GM19324 (cell line): ENCODE measurements around the gene SLAMF7.

ENCODE experiments used
- ATAC-seq: cut with Tn5 transposase; IDR thresholded peaks from one replicate; pipeline ENCODE4 v1.9.1; 2021; ENCODE audit warnings: mild to moderate bottlenecking, moderate library complexity; ENCODE audit not compliant: unreplicated experiment, low FRiP score

The SLAMF7 gene

DNA sequence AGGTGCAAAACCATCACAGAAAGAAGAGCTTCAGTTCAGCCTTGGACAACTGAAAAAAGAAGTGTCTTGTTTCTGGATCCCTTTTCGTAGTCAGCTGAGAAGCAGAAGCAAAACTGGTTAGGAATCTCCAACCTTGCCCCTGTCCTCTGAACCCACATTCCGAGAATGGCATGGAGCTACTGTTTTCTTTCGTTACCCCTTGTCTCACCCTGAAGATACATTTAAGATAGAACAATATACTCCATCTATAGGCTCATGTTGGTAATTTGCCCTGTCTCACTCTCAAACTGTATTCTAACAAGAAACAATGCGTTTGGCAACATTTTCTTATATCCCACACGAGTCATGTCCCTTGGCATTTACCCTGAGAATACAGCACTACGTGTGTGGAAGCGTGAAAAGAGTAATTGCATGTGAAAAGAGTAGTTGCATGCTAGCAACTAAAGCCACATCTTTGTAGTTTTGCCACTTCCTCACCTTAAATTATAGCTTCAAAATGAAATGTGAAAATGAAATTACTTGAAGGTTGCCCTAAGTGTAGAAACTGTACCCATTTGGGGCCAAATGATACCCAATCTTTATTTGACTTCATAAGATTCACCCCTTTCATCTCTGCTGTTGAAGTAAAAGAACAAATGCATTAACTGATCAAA, 5.3 kb downstream of the SLAMF7 start:
- no peak for ATAC-seq

DNA sequence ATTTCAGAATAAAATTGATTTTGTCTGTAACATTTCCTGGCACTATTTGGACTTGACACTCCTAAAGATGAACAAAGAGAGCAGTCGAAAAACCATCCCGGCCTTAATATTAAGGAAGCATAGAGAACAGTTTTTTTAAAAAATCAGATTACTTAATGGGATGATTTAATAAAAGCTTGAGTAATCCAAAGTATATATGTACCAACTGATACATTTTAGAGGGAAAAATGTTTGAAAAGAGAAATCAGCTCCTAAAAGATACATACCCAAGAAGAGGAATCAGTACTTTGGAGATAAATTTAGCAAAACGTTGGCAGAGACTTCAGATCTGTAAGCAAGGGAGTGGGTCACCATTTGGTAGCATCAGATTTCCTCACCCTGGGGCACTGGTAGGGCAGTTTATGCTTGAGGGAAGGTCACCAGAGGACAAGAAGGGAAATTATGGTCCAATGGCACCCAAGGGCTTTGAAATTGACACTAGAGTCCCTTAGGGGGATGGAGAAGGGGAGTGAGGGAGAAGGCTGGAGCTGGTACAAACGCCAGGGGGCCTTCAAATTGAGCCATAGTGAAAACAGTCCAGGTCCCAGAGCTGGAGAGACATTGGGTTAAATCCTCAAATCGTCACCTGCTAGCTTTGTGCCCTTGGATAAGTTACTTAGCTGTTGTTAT, 5.9 kb downstream of the SLAMF7 start:
- no peak for ATAC-seq

DNA sequence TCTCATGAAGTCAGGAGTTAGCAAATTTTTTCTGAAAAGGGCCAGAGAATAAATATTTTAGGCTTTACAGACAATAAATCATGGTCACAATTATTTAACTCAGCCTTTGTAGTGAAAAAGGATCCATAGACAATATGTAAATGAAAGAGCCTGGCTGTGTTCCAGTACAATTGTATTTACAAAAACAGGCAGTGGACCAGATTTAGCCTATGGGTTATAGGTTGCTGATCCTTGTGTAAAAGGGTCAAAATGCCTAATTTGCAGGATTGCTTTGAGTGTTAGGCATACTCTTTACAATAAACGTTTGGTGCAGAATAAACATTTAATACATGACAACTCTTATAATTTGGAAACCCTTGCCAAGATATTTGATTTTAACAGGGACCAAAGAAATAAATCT, 6.5 kb downstream of the SLAMF7 start:
- ATAC-seq = no peak

DNA sequence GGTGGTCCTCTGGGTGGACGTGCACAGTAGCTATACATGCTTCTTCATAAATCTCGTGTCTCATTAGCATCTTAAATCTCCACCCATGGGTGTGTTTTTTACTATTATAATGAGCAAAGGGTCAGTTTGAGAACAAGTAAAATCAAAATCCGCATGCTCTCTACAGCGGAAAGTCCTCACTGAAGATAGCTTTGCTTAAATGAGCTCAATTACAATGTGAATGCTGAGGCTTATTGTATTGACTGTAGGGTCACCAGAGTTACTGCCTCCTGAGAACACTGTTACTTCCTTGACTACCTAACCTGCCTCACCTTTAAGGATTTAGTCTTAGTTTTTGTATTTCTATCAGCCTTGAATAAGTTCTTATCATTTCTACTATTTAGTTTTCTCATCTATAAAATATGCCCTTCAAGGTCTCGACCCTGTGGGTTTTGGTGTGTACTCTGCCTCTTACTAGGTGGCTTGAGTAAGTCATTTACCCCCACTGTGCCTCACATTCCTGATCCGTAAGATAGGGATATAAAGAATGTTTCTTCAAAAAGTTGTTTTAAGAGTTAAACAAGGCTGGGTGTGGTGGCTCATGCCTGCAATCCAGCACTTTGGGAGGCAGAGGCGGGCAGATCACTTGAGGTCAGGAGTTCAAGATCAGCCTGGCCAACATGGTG, 7.9 kb downstream of the SLAMF7 start:
- no peak for ATAC-seq

DNA sequence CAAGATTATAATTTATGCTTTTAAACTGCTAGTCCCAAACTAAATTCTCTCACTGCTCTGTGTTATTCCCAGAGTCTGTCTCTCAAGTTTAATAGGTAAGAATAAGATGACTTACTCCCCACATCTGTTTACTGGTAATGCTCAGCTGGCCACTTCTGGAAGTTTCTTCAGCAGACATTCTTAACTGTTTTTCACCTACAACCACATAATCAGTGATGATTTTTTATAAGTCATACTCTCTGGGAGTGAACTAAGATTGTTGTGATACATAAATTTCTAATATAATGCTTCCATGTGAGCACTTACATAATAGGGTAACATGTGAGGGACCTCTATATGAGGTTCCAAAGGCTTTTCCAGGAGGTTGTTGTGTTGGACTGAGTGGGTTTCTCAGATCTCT, 8.7 kb downstream of the SLAMF7 start:
- no peak for ATAC-seq

DNA sequence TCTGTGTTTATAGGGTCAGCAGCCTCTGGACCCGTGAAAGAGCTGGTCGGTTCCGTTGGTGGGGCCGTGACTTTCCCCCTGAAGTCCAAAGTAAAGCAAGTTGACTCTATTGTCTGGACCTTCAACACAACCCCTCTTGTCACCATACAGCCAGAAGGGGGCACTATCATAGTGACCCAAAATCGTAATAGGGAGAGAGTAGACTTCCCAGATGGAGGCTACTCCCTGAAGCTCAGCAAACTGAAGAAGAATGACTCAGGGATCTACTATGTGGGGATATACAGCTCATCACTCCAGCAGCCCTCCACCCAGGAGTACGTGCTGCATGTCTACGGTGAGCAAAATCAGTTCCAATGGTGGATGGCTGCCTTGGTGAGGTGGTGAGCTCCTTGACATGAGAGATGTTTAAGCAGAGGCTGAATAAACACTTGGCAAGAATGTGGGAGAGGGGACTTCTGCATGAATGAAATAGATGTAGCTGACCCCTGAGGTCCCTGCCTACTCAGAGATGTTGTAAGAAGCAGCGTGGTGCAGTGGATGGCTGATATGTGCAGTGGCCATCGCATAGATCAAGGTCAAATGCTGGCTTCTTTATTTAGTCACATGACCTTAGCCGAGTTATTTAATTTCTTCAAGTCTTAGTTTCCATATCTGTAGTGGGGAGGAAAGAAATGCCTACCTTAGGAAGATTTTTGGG, 9.3 kb downstream of the SLAMF7 start:
- ATAC-seq = no peak

DNA sequence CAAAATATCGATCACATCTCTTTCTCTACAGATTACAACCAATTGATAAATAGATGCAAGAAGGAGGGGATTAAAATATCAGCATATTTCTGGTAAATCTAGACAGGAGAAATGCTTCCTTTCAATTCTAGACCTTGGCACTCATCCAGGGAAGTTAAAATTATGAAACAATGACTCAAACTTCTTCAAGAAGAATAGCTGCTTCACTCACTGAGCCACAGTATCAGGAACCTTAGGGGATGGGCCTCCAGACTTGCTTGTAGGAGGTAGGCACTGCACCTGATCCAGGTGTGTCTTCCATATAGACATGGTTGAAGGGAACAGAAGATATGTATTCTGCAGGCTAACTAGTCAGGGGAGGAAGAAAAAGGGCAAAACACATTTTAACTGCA, 9.8 kb downstream of the SLAMF7 start:
- no peak for ATAC-seq

DNA sequence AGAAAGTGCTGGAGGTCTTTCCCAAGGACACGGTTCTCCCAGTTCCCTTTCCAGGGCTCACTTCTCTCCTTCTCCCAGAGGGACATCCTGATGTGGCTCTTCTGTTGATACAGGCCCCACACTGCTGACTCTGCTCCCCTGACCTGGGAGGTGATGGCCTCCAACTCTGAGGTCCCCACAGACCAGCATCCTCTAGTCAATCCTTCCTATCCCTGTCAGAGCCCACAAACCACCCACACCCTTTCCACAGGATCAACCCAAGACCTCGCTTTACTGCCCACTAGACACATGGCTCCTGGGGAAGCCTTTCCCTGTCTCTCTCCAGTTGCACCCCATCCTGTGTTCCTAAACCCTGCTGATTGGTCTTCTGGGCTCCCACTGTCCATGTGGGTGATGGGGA, 11.6 kb downstream of the SLAMF7 start:
- ATAC-seq = no peak

DNA sequence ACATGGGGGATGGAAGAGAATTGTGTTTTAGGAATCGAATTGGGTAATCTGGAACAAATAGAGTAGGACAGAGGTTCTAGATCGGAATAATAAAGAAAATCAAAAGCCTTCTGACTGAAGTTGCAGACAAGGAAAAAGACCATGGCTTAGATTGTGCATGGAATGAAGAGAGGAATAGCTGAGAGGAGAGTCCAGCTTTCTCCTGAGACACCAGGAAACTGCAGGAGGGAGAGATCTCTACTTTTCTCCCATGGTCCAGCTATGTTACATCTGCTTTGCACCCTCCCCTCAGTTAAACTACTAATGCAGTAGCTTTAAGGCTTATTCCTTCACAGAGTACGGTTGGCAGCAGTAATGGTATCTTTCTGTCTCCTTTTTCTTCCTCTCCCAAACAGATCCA, 13.4 kb downstream of the SLAMF7 start:
- no peak for ATAC-seq

DNA sequence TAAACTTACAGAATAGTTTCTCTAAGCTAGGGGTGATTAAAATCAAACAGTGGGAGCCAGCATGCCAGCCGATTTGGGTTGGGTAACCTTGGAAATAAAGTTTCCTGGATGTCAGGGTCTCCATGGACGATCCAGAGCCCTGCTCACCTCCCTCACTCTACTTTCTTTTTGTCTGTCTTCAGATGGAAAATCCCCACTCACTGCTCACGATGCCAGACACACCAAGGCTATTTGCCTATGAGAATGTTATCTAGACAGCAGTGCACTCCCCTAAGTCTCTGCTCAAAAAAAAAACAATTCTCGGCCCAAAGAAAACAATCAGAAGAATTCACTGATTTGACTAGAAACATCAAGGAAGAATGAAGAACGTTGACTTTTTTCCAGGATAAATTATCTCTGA, 13.9 kb downstream of the SLAMF7 start:
- no peak for ATAC-seq

DNA sequence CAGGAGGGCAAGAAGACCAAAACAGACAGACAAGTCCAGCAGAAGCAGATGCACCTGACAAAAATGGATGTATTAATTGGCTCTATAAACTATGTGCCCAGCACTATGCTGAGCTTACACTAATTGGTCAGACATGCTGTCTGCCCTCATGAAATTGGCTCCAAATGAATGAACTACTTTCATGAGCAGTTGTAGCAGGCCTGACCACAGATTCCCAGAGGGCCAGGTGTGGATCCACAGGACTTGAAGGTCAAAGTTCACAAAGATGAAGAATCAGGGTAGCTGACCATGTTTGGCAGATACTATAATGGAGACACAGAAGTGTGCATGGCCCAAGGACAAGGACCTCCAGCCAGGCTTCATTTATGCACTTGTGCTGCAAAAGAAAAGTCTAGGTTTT, 14.5 kb downstream of the SLAMF7 start:
- no peak for ATAC-seq

DNA sequence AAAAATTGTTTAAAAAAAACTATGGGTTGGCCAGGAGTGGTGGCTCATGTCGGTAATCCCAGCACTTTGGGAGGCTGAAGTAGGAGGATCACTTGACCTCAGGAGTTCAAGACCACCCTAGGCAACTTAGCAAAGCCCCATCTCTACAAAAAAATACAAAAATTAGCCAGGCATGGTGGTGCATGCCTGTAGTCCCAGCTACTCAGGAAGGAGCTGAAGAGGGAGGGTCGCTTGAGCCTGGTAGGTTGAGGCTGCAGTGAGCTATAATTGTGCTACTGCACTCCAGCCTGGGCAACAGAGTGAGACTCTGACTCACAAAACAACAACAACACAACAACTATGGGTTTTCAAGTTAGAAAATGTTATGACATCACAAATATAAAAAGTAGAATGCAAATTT, 16.4 kb downstream of the SLAMF7 start:
- ATAC-seq = no peak

DNA sequence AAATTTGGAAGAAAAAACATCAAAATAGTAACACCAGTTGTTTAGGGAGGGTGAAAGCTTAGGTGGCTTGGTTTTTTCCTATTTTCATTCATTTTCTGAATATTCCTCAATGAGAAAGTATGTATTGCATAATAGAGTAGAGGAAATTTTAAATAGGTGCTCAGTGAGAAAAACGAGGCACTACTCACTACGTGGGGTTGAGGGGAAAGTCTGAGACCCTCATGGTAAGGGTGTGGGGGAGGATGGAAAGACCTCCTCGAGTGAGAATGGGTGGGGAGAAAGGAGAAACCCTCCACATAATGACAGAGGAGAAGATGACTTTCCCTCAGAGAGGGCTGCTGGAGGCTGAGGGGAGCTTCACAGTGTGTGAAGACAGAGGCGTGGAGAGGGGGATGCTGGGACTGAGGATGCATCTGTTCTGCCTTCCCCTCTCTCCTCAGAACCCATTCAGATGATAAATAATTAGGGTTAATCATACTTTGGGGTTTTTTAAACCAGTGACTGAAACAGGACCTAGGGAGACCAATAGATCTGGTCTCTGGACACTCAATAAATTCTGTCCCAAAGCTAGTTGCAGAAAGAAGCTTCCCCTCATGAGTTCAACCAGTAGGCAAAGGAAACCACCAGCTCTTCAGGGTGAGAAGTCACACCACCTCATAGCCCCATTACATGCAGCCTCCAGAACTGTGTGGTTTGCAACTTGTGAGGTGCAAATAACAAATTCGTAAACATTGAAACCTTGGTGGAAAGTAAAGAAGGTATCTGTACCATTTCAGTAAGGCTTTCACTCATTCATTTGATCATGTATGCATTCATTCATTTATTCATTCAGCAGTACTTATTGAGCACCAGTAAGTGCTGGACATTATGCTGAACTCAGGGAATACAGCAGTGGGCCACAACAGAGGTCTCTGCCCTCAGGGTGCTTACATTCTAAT, 17.1 kb downstream of the SLAMF7 start:
- ATAC-seq = peak; percentile 52

DNA sequence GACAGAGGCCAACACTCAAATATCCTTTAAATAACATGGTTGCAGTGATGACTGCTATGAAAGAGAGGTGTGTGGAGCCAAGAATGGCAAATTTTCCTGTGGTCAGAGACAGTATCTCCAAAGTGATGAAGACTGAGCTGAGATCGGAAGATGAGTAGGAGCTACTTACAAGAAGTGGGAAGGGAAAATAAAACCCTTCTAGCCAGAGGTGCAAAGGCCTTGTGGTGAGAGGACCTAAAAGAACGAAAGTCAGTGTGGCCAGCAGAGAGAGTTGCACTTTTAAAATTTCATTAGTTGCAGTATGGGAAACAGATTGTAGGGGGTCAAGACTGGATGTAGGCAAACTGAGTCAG, 17.8 kb downstream of the SLAMF7 start:
- ATAC-seq = peak; percentile 32

DNA sequence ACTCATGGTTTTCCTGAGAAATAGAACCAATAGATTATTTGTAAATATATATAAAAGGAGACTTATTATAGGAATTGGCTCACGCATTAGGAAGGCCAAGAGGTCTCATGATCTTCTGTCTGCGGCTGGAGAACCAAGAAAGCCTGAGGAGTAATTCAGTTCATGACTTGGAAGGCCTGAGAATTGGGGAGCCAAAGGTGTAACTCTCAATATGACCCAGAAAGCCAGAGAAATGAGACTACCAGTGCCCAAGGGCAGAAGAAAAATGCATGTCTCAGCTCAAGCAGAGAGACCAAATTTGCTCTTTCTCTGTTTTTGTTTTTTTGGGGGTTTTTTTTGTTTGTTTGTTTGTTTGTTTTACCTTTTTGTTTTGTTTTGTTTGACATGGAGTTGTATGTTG, 19.5 kb downstream of the SLAMF7 start:
- no peak for ATAC-seq

DNA sequence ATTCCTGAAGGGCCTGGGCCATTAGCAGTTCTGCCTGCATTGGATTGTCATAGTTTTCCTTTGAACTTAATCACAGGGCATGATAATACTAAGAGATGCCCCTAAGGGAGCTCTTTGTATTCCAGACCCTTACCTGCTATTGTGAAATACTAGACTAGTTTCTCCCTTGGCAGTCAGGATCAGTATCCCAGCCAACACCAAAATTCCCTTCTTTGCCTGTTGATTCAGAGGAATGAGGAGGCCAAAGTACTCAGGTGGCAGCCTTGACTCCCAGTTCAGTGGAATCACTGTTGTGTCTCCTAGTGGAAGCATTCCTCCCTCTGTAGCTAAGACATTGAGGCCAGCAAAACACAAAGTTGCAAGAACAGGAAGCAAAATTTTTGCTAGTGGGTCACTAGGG, 20.7 kb downstream of the SLAMF7 start:
- ATAC-seq = no peak

DNA sequence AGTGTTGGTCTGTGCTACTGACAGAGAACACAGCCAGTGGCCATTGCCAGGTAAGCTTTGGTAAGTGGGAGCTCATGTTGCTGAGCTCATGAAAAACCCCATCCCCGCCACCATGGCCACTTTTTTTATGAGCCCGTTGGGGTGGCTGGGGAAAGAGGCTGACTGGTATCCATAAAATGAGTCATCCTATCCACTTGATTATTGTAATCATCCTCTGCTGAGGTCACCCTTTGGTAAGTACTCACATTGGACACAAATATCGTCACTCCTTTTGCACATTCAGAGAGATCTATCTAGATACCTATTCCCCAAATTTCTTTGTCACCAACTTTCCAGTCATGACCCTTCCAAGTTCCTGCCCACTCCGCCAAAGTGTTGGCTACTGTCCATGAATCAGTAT, 22.0 kb downstream of the SLAMF7 start:
- no peak for ATAC-seq

DNA sequence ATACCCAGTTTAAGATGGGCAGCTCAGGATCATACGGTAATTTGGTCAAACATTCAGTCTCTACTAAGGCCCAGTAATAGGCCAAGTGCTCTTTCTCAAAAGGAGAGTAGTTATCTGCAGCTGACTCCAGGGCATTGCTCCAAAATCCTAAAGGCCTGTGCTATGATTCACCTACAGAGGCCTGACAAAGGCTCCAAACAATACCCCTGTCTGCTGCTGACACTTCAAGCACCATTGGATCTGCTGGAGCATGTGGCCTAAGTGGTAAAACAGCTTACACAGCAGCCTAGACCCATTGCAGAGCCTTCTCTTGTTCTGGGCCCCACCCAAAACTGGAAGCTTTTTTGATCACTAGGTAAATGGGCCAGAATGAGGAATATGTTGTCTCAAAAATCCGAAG, 22.8 kb downstream of the SLAMF7 start:
- no peak for ATAC-seq

DNA sequence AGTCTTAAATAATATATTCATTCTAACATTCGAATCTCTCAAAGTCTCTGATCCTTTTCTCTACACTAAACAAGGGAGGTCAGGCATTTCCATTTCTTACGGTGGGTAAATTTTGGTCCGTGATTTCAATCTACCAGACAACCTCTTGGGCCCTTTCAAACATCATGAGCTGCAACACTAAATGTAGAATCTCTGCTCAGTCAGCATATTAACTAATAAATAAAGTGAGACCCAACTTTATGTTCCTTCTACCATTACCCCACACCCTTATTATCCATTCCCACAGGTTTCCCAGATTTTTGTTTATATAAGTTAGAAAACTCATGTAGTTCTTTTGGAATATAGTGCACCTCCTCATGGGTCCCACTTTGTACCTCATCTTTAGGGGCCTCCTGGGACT, 24.9 kb downstream of the SLAMF7 start:
- ATAC-seq = no peak
